ENCODE results near the gene PHPT1. TPM values are rescaled to one million over a fixed set of nuclear protein-coding genes. Genes with fewer than 3 reads are reported as not detected.

PHPT1 gene
- total and polyA plus RNA-seq, 11 donors = 225 to 717 (median 266) TPM

DNA sequence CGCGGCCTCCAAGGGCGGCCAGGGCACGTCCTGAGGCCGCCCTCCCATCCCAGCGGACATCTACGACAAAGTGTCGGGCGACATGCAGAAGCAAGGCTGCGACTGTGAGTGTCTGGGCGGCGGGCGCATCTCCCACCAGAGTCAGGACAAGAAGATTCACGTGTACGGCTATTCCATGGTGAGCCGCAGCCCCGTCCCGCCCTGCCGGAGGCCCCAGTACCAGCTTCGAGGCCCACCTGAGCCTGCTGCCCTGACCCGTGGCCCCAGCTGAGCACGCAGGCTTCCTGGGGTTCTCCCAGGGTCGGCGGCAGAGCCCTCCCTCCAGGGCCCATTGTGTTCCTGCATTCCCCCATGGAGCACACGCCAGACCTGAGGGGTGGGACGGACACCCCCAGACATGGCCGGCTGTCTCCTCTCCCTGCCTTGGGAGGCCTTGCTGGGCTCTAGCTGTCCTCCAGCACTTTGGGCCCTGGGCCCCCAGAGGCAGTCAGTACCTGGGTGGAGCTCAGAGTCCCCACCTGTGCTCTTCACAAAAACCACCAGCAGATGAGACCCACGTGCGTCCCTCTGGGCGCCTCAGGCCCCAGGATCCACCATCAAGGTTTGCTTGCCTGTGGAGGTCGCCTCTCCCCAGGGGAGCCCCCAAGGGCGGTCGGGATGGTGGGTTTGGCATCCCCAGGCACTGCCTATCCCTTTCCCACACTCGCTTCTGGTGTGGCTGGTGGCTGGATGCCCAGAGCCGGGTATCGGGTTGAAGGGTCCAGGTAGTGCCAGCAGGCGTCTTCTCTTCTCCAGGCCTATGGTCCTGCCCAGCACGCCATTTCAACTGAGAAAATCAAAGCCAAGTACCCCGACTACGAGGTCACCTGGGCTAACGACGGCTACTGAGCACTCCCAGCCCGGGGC lies 1.0 kb downstream of the PHPT1 start:
- ATAC-seq (no peak), DNase-seq (peak in 1 of 5 donors; percentile 67)
- TF ChIP-seq CTCF (IDR thresholded peaks at IDR 0.05) = no peak
- no peak for TF ChIP-seq POLR2A (IDR thresholded peaks at IDR 0.05)
- peaks cover 4 to 59% (median 26%) of the 10 kb centered on the region in 12 donors for H3K4me1 ChIP-seq
- H3K36me3 ChIP-seq = peaks cover 0 to 15% (median 9%) of the 10 kb centered on the region in 9 donors
- 28 to 39% (median 34%) methylated on average over 24 to 43 of the region's 43 CpGs for WGBS, 4 donors
- peak overlapping the region; percentile 80 to 97 (median 92) for H3K27ac ChIP-seq
- peaks cover 0 to 23% (median 11%) of the 10 kb centered on the region in 9 donors for H3K27me3 ChIP-seq
- peak overlapping the region; percentile 63 to 93 (median 84) for H3K4me3 ChIP-seq
- intact Hi-C loops (cut with DNase I) = loop anchor here in 9 of 10 donors (1.0 to 10.0 kb wide), 11 partner anchors 17 to 187 kb away; partner anchors contain the start of genes FBXW5 (in 7 of the 9), TMEM141 (in 6 of the 9), TRAF2 (in 3 of the 9) and C8G (in 2 of the 9)
- no peaks in the 10 kb centered on the region for H3K9me3 ChIP-seq

DNA sequence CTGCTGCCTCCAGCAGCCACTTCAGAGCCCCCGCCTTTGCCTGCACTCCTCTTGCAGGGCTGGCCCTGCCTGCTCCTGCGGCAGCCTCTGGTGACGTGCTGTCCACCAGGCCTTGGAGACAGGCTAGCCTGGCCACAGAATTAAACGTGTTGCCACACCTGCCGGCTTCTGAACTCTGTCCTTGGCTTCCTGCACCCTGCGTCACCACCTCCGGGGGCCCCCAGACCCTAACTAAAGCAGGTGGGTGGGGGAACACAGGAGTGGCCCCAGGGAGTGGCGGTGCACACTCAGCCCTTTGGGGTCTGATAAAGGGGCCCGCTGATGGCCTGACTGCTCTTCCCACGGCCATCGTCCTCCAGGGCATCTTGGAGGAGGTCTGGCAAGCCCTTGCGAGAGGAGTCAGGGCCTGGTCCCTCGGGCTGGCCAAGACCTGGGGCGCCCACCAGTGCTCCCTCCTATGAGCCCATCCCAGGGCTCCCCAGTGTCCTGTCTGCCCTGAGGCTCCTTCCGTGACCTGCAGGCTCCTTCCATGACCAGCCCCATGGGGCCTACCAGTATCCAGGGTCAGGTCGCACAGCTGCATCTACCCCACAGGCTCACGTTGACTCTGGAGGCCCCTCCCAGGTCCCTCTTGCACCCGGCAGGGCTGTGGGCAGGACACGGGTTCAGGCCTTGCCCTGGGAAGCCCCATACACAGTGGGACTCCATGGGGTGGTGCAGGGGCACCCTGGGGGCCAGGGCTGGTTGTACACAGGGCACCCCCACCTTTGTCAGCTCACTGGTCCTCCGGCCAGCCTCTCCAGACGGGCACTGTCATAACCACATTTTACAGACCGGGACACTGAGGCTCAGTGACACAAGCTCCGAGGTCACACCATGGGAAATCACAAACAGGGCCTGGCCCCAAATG lies 1.9 kb downstream of the PHPT1 start:
- peak overlapping the region in 8 of 12 donors; percentile 9 to 97 (median 92) for H3K27ac ChIP-seq
- peak overlapping the region in 6 of 12 donors; percentile 67 to 93 (median 84) for H3K4me3 ChIP-seq
- ATAC-seq (no peak), DNase-seq (peak in 2 of 5 donors; percentile 28 to 55)
- H3K36me3 ChIP-seq = peaks cover 0 to 15% (median 9%) of the 10 kb centered on the region in 9 donors
- peaks cover 4 to 52% (median 26%) of the 10 kb centered on the region in 12 donors for H3K4me1 ChIP-seq
- H3K27me3 ChIP-seq = peaks cover 0 to 15% (median 4%) of the 10 kb centered on the region in 9 donors
- WGBS, 4 donors = 73 to 80% (median 77%) methylated on average over 18 to 23 of the region's 23 CpGs
- TF ChIP-seq POLR2A (IDR thresholded peaks at IDR 0.05) = no peak
- no peak for TF ChIP-seq CTCF (IDR thresholded peaks at IDR 0.05)
- intact Hi-C loops (cut with DNase I) = loop anchor here in 3 of 10 donors (5.0 kb wide), 2 partner anchors 76 to 91 kb away; partner anchors contain the start of gene FBXW5 (in 2 of the 3)
- no peaks in the 10 kb centered on the region for H3K9me3 ChIP-seq

- Histone ChIP-seq H3K9me3 (no peaks in the 10 kb centered on the region), H3K4me3 (no peak within 1 kb of the TSS), H3K36me3 (peaks cover 0 to 15% (median 9%) of the 10 kb centered on the region in 9 donors), H3K27ac (peak within 1 kb of the TSS in 9 of 12 donors; percentile 18 to 97 (median 46)), H3K4me1 (peaks cover 4 to 43% (median 21%) of the 10 kb centered on the region in 12 donors), H3K27me3 (peaks cover 0 to 6% (median 0%) of the 10 kb centered on the region in 9 donors)
- intact Hi-C loops (cut with DNase I) = loop anchor here in 3 of 10 donors (5.0 kb wide), 2 partner anchors 75 to 90 kb away; partner anchors contain the start of gene FBXW5 (in 2 of the 3)
- ATAC-seq (no peak), DNase-seq (peak in 2 of 5 donors; percentile 37 to 59)
- 42 to 63% (median 51%) methylated on average over 17 to 23 of the region's 23 CpGs for WGBS, 4 donors
- TF ChIP-seq POLR2A (IDR thresholded peaks at IDR 0.05) = no peak
- TF ChIP-seq CTCF (IDR thresholded peaks at IDR 0.05) = no peak
These were observed 2.9 kb downstream of the PHPT1 start, which contains the start of gene MAMDC4 for GRCh38 chr9:136851941-136852663. MAMDC4 (plus strand) TSS chr9:136852346; CDS start chr9:136852417, 71 bp downstream.
